Mesendoderm (in vitro differentiated cells): Measurements from ENCODE around the gene CD177.
A peak's percentile ranks its signal among the peaks of the same experiment; 100 is the strongest.
"Not testable (repeated sequence)": the region's sequence is repeated elsewhere in the genome, so short reads cannot be mapped to it uniquely, and the experiment has no call there.

ENCODE experiments used
- DNase-seq: peaks from one replicate; pipeline ENCODE4 v3.0.0; 2013
- H2AK5ac ChIP-seq: 2 replicates; pipeline ENCODE4 v1.6.1; 2013; ENCODE audit warnings: low read length, inconsistent platforms
- H2BK120ac ChIP-seq: 2 replicates; pipeline ENCODE4 v1.6.1; 2013; ENCODE audit warnings: low read depth, mild to moderate bottlenecking, low read length, moderate library complexity, mixed read lengths
- H2BK15ac ChIP-seq: replicated peaks from 2 replicates; pipeline ENCODE4 v1.6.1; 2013; ENCODE audit warnings: low read depth, mild to moderate bottlenecking, moderate library complexity
- H2BK5ac ChIP-seq: 2 replicates; pipeline ENCODE4 v1.6.1; 2013; ENCODE audit warnings: low read length, inconsistent platforms
- H3K18ac ChIP-seq: 2 replicates; pipeline ENCODE4 v1.6.1; 2013; ENCODE audit warnings: mild to moderate bottlenecking, low read length, mixed read lengths
- H3K23ac ChIP-seq: one replicate; pipeline ENCODE4 v1.6.1; 2013; ENCODE audit warnings: low read length
- H3K27ac ChIP-seq: 2 replicates; pipeline ENCODE4 v1.5.1; 2013; ENCODE audit warnings: low read depth, mild to moderate bottlenecking, inconsistent platforms, low read length, moderate library complexity
- H3K27me3 ChIP-seq: 2 replicates; pipeline ENCODE4 v1.6.1; 2013; ENCODE audit warnings: low read length, control low read depth, mild to moderate bottlenecking, inconsistent platforms; ENCODE audit not compliant: insufficient read depth, poor library complexity
- H3K36me3 ChIP-seq: 2 replicates; pipeline ENCODE4 v1.6.1; 2013; ENCODE audit warnings: low read length, inconsistent platforms; ENCODE audit not compliant: control insufficient read depth, insufficient read depth
- H3K4ac ChIP-seq: one replicate; pipeline ENCODE4 v1.6.1; 2013; ENCODE audit warnings: low read depth, mild to moderate bottlenecking, low read length, moderate library complexity
- H3K4me1 ChIP-seq: 2 replicates; pipeline ENCODE4 v1.6.1; 2013; ENCODE audit warnings: low read depth, low read length, inconsistent platforms; ENCODE audit not compliant: control insufficient read depth
- H3K4me2 ChIP-seq: 2 replicates; pipeline ENCODE4 v1.6.1; 2013; ENCODE audit warnings: low read length
- H3K4me3 ChIP-seq: 2 replicates; pipeline ENCODE4 v1.5.1; 2013; ENCODE audit warnings: mild to moderate bottlenecking, low read length
- H3K56ac ChIP-seq: one replicate; pipeline ENCODE4 v1.6.1; 2013; ENCODE audit warnings: low read length
- H3K79me1 ChIP-seq: 2 replicates; pipeline ENCODE4 v1.6.1; 2013; ENCODE audit warnings: low read length, inconsistent platforms
- H3K79me2 ChIP-seq: 2 replicates; pipeline ENCODE4 v1.6.1; 2013; ENCODE audit warnings: mild to moderate bottlenecking, low read length; ENCODE audit not compliant: control insufficient read depth, insufficient read depth
- H3K9ac ChIP-seq: 2 replicates; pipeline ENCODE4 v1.6.1; 2013; ENCODE audit warnings: low read length, inconsistent platforms
- H4K5ac ChIP-seq: one replicate; pipeline ENCODE4 v1.6.1; 2013; ENCODE audit warnings: low read length
- H4K8ac ChIP-seq: one replicate; pipeline ENCODE4 v1.6.1; 2013; ENCODE audit warnings: low read depth, mild to moderate bottlenecking, control low read depth, low read length, moderate library complexity
- WGBS: extraction: QIAGEN DNeasy Blood & Tissue Kit; methylation state at CpG from one replicate; pipeline ENCODE4 v1.1.7; 2013; ENCODE audit warnings: low lambda C conversion rate, missing lambda C conversion rate; ENCODE audit not compliant: insufficient coverage; ENCODE audit errors: extremely low coverage; 5-methylcytosine and 5-hydroxymethylcytosine counted together

The CD177 gene

DNA sequence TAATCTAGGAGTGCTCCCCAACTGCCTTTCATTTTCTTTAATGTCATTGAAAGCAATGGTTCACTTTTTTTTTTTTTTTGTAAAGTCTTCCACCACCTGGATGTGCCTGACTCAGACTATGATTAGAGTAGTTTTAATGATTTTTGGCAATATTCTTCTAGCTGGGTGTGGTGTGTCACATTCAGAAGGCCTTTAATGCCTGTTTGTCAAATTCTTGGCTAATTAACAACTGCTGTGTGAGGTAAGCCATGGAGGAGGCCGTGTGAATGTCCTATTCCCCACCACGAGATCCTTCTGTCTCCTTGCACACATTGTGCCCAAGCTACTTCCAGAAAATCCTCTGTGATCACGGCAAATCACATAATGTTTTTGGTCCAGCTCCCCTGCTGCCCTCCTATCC lies 30.3 kb downstream of the CD177 start:
- not testable (repeated sequence) for H3K4ac ChIP-seq, H3K27me3 ChIP-seq, H2AK5ac ChIP-seq, H3K27ac ChIP-seq, H3K79me1 ChIP-seq, H3K4me3 ChIP-seq, DNase-seq, H4K8ac ChIP-seq, H3K36me3 ChIP-seq, H3K9ac ChIP-seq, H3K18ac ChIP-seq, H3K4me2 ChIP-seq, H3K23ac ChIP-seq, H2BK5ac ChIP-seq, H4K5ac ChIP-seq, H3K79me2 ChIP-seq, H2BK120ac ChIP-seq, H2BK15ac ChIP-seq
- Histone ChIP-seq H3K56ac (peak overlapping the region; percentile 64), H3K4me1 (peaks cover 10% of the 10 kb centered on the region)
- no CpG with 5 or more reads among the region's 3 CpGs for WGBS

DNA sequence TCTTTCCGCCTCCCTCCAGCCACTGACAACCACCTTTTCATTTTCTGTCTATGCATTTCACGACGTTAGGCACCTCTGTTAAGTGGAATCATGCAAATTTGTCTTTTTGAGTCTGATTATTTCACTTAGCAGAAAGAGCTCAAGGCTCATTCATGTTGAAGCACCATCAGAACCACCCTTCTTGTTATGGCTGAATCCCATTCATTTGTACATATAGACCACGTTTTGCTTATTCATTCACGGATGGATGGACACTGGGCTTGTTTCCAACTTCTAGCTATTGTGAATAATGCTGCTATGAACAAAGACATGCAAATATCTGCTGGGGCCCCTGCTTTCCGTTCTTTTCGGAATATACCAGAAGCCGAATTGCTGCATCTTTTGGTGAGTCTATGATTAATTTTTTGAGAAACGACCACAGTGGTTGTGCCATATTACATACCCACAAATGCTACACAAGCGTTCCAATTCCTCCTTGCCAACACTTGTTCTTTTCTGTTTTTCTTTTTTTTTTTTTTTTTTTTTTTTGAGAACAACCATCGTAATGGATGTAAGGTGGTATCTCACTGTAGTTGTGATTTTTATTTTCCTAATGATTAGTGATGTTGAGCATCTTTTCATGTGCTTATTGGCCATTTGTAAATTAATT lies 37.5 kb downstream of the CD177 start:
- H3K4me1 ChIP-seq, H3K18ac ChIP-seq, H3K36me3 ChIP-seq, H4K5ac ChIP-seq, H3K79me1 ChIP-seq, H2BK15ac ChIP-seq, H3K4me2 ChIP-seq, DNase-seq, H3K27me3 ChIP-seq, H2BK5ac ChIP-seq, H2AK5ac ChIP-seq, H3K9ac ChIP-seq, H3K56ac ChIP-seq, H3K79me2 ChIP-seq, H3K27ac ChIP-seq, H2BK120ac ChIP-seq, H3K4ac ChIP-seq, H3K4me3 ChIP-seq, H3K23ac ChIP-seq, H4K8ac ChIP-seq: not testable (repeated sequence)
- no CpG with 5 or more reads among the region's 11 CpGs for WGBS

DNA sequence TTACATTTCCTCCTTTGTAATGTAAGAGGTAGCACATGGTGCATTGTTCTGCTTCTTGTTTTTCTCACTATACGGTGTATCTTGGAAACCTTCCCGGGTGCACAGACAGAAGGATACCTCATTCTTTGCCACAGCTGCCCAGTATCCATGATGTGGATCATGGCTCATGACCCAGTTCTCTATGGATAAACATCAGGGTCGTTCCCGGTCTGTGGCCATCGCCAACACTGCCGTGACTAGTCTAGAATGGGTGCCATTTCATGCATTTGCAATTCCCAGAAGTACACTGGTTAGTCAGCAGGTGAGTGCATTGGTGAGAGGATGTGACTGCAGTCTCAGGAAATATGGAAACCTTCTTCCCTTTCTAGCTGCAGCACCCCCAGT lies 38.1 kb downstream of the CD177 start:
- not testable (repeated sequence) for DNase-seq, H2BK15ac ChIP-seq, H3K18ac ChIP-seq, H3K23ac ChIP-seq, H3K4me3 ChIP-seq, H3K27me3 ChIP-seq, H3K9ac ChIP-seq, H3K4me2 ChIP-seq, H3K4ac ChIP-seq, H3K36me3 ChIP-seq, H3K79me1 ChIP-seq, H4K5ac ChIP-seq, H3K27ac ChIP-seq, H2BK5ac ChIP-seq, H2BK120ac ChIP-seq, H3K56ac ChIP-seq, H4K8ac ChIP-seq, H3K79me2 ChIP-seq, H3K4me1 ChIP-seq, H2AK5ac ChIP-seq
- WGBS: no CpG with 5 or more reads among the region's 6 CpGs

DNA sequence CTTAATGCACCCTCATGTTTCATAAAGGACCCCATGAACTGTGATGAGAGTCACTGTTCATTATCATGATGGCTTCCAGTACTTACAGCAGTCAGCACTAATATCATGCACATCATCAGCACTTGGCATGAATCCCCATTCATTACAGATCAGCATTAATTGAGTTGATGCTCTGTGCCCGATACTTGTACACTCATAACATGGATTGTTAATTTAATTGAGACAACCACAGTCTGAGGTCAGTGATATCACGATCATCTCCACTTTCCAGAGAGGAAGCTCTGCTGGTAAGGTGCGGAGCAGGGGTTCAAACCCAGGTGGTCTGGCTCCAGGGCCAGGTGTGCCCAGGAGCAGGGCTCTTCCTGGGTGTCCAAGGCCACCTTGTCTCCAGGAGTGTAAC lies 40.0 kb downstream of the CD177 start:
- not testable (repeated sequence) for H2BK120ac ChIP-seq, H3K18ac ChIP-seq, H3K27me3 ChIP-seq, H3K23ac ChIP-seq, H3K36me3 ChIP-seq, H3K4me1 ChIP-seq, H4K8ac ChIP-seq, H2BK5ac ChIP-seq, H3K4me2 ChIP-seq, H3K9ac ChIP-seq, H2AK5ac ChIP-seq, H4K5ac ChIP-seq, H2BK15ac ChIP-seq, H3K79me2 ChIP-seq, H3K27ac ChIP-seq, H3K4ac ChIP-seq, H3K4me3 ChIP-seq, H3K56ac ChIP-seq, DNase-seq, H3K79me1 ChIP-seq
- WGBS: no CpG with 5 or more reads among the region's 3 CpGs

DNA sequence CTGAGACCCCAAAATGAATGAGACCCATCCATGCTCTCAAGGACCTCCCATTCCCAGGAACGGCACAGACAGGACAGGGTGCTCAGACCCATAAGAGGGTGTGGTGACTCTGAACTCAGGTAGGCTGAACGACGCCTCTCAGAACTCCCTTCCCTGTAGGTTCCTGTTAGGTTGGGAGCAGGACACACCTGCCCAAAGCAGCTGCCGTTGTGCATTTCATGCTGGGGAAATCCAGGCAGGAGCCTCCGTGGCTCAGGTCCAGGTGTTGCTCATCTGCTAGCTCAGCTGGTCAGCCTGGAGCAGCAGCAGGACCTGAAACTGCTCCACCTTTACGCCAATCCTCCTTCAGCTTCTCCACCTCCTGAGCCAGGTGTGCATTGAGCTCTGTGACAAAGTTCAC lies 42.1 kb downstream of the CD177 start:
- H3K4me2 ChIP-seq: no peak overlapping the region
- H4K8ac ChIP-seq: no peak overlapping the region
- H3K56ac ChIP-seq: no peak overlapping the region
- H3K23ac ChIP-seq: no peak overlapping the region
- H3K79me1 ChIP-seq: no peaks in the 10 kb centered on the region
- H2BK15ac ChIP-seq: no peak overlapping the region
- no peak overlapping the region for H2BK5ac ChIP-seq
- H2BK120ac ChIP-seq: no peak overlapping the region
- no peaks in the 10 kb centered on the region for H3K36me3 ChIP-seq
- no peak overlapping the region for H3K27ac ChIP-seq
- no peak overlapping the region for H3K4me3 ChIP-seq
- no peak overlapping the region for H2AK5ac ChIP-seq
- no peaks in the 10 kb centered on the region for H3K4me1 ChIP-seq
- H3K79me2 ChIP-seq: no peaks in the 10 kb centered on the region
- H3K9ac ChIP-seq: no peak overlapping the region
- H3K18ac ChIP-seq: no peak overlapping the region
- H3K27me3 ChIP-seq: no peaks in the 10 kb centered on the region
- H3K4ac ChIP-seq: no peak overlapping the region
- WGBS: no CpG with 5 or more reads among the region's 6 CpGs
- DNase-seq: no peak
- no peak overlapping the region for H4K5ac ChIP-seq

DNA sequence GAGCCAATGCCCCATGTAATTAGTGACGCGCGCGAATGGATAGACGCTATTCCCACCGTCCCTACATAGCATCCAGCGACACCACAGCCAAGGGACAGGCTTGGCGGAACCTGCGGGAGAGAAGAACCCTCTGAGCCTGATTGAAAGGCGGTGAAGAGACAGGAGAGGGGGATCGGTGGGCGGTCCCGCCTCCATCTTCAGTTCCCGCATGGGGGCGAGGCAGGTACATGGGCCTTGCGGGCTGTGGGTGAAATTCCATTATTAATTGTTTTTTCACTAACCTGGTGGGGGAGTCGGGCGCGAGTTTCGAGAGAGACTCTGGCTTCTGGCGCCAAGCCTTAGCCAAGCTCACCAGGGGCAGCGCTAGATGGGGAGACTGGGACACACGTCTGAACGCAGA lies 52.8 kb downstream of the CD177 start:
- H2BK120ac ChIP-seq: no peak overlapping the region
- no peak overlapping the region for H3K9ac ChIP-seq
- no peak overlapping the region for H3K4ac ChIP-seq
- H2BK15ac ChIP-seq: no peak overlapping the region
- H3K36me3 ChIP-seq: no peaks in the 10 kb centered on the region
- H3K56ac ChIP-seq: no peak overlapping the region
- no CpG with 5 or more reads among the region's 24 CpGs for WGBS
- no peak overlapping the region for H4K5ac ChIP-seq
- H3K4me2 ChIP-seq: no peak overlapping the region
- no peaks in the 10 kb centered on the region for H3K4me1 ChIP-seq
- DNase-seq: no peak
- no peak overlapping the region for H3K23ac ChIP-seq
- no peaks in the 10 kb centered on the region for H3K79me1 ChIP-seq
- no peaks in the 10 kb centered on the region for H3K27me3 ChIP-seq
- no peak overlapping the region for H2AK5ac ChIP-seq
- no peak overlapping the region for H3K18ac ChIP-seq
- H3K79me2 ChIP-seq: no peaks in the 10 kb centered on the region
- no peak overlapping the region for H2BK5ac ChIP-seq
- no peak overlapping the region for H3K27ac ChIP-seq
- H4K8ac ChIP-seq: no peak overlapping the region
- H3K4me3 ChIP-seq: no peak overlapping the region
